Activated gamma-delta T cell (primary cell): ENCODE results near the gene UIMC1.

Experiments used
- DNase-seq: peaks from one replicate; lab custom pipeline; 2025; lab: John Stamatoyannopoulos, UW

UIMC1 gene

GRCh38 chr5:176870110-176870591, 136.4 kb downstream of the UIMC1 start:
- DNase-seq: no peak

GRCh38 chr5:176869501-176870109, 137.0 kb downstream of the UIMC1 start:
- DNase-seq: no peak

- no peak for DNase-seq
Observed at GRCh38 chr5:176868731-176869130, 137.8 kb downstream of the UIMC1 start.

GRCh38 chr5:176868126-176868525, 138.5 kb downstream of the UIMC1 start:
- no peak for DNase-seq

GRCh38 chr5:176866707-176867310, 139.8 kb downstream of the UIMC1 start:
- no peak for DNase-seq

- DNase-seq: no peak
Observed at GRCh38 chr5:176865964-176866363, 140.6 kb downstream of the UIMC1 start.

- no peak for DNase-seq
Observed at GRCh38 chr5:176864755-176865154, 141.8 kb downstream of the UIMC1 start.

GRCh38 chr5:176863765-176864098, 142.8 kb downstream of the UIMC1 start:
- no peak for DNase-seq

- no peak for DNase-seq
Observed at GRCh38 chr5:176863041-176863764, 143.4 kb downstream of the UIMC1 start.

GRCh38 chr5:176862330-176862995, 144.1 kb downstream of the UIMC1 start:
- DNase-seq: no peak

- no peak for DNase-seq
Observed at GRCh38 chr5:176861276-176861675, 145.3 kb downstream of the UIMC1 start.

- no peak for DNase-seq
Observed at GRCh38 chr5:176860381-176860780, 146.2 kb downstream of the UIMC1 start.

- DNase-seq: no peak
Observed at GRCh38 chr5:176859916-176860315, 146.7 kb downstream of the UIMC1 start.

GRCh38 chr5:176857894-176858273, 148.7 kb downstream of the UIMC1 start:
- DNase-seq: no peak

- no peak for DNase-seq
Observed at GRCh38 chr5:176857216-176857893, 149.2 kb downstream of the UIMC1 start.

- no peak for DNase-seq
Observed at GRCh38 chr5:176856746-176857145, 149.8 kb downstream of the UIMC1 start.

- DNase-seq: no peak
Observed at GRCh38 chr5:176855598-176855997, 151.0 kb downstream of the UIMC1 start.
